ENCODE measurements around the gene UNC119B. TPM values are rescaled to one million over a fixed set of nuclear protein-coding genes. Genes with fewer than 3 reads are reported as not detected.

UNC119B gene
- total RNA-seq, 1 donor from 2014 or later, result 20.4 TPM

DNA sequence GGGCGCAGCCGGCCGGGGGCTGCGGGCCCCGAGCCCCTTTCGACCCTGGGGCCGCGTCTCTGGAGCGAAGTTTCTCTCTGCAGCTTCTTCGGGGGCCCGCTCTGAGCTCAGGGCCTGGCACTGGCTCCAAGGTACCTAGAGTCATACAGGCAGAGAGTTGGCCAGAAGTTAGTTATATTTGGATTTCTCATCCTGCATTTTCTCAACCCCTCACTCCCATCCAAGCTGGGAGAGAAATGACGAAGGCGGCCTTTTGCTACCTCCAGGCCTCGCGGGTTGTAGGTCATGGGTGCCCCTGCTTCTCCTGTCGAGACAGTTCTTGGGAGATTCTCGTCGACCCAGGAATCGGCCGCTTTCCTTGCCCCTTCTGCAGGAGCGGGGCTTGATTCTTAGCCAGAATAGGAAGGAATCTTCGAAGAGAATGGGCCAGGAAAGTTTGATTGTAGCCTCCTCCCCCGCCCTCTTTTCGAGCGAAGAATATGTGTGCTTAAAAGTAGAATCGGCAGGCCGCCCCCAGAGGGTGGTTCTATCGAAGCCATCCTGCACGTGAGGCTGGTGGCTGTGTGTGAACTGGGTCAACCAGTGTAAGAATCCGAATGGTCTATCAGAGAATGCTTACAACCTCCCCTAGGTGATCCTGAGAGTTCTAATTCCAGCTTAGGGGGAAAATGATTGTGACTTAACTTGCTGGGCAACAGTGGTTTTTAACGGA is 22.5 kb upstream of the UNC119B start:
- DNase-seq (ENCODE audit: low spot score), result no peak

DNA sequence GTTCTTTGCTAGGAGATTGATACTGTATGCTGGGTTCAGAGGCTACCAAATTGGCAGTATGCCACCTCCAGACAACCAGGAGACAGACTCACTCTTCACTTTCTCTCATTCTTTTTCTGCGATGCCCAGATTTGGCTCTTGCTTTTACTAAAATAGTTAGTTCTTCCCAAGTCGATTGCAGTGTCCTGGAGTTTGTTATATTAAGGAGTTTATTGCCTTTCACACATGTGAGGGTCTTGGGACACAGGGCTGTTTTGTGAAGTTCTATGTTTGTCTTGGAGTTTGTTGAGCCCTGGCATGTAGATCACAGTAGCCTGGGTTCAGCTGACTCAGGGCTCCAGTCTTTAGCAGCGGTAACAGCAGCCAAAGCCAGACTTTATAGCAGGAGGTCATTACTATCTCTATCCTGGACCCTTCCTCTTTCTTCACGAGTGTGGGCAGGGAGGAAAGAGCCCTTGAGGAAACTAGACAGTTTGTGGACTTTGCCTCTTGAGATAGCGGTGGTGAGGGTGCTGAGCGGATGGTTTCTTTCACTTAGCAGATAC is 21.7 kb upstream of the UNC119B start:
- DNase-seq (ENCODE audit: low spot score), result no peak

DNA sequence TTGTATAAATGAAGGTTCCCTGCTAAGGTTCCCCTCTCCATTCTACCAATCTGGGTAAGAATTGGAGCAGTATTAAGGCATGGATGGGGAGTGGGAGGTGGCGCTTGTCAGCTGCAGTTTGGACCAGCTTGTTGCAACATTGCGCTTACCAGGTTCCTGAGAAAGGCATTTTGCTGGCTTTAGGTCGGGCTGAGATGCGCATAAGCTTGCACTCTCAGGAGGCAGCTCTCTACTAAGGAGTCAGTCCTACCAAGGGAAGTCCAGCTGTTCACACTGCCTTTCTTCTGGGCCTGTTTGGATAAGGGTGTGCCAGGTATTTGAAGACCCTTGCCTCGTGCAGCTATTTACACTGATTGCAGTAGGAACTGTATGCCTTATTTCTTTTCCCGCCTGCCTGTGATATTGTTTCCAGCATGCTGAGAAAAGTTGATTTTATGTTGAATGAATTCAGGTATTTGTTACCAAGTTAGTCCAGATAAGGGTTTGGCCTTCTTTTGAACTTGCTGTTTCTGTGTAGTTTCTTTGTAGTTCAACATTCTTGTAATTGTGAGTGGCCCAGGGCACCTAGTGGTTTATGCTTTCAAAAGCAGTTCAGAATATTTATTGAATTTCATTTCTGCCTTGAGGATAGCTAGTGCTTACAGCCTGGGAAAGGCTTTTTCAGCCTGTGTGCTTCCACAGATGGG is 20.7 kb upstream of the UNC119B start:
- DNase-seq (ENCODE audit: low spot score), result no peak

DNA sequence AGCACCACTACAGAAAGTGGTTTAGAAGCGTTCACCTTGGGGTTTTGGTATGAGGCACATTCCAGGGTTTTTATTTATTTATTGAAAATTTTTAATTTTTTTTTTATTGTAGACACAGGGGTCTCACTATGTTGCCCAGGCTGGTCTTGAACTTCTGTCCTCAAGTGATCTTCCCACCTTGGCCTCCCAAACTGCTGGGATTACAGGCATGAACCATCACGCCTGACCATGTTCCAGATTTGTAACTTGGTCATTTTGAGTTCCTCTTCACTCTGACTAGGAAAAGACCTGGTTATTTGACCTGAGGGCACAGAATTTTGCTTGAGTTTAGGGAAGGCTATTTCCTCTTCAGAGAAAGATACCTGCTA is 20.2 kb upstream of the UNC119B start:
- DNase-seq (ENCODE audit: low spot score), result no peak

DNA sequence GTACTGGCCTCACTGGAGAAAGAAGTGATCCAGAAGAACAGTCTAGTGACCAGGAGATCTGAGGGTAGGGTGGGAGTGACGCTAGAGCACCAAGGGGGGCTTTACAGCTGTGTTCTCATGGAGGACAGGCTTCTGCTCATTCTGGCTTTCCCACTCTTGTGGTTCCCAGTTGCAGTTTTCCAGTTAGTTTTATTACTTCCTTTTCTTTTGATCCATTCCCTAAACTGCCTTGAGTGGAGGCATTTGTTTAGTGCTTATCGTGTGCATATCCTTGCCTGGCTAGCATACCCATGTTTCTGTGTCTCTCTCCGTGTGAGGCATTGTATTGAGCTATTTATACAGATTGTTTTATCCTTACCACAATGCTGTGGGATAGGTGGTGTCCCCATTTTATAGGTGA is 19.3 kb upstream of the UNC119B start:
- no peak for DNase-seq (ENCODE audit: low spot score)

DNA sequence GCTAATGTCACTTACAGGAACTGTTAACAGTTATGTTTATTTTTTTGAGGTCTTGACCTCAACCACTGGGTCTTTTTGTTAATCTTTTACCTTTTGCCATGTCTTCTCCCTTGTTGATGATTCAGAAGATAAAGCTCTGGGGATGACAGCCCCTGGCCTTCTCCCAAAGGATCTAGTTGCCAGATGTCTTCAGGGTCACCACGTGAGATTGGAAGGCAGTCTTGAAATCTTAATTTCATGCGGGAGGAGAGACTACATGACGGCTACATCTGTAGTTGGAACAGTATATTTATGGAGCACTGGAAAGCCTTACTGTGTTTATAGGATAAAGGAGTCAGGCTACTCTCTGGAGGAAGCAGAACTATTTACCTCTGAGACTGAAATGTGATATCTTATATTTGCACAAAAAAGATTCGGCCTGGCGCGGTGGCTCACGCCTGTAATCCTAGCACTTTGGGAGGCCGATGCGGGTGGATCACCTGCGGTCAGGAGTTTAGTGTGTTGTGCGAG is 17.7 kb upstream of the UNC119B start:
- no peak for DNase-seq (ENCODE audit: low spot score)

DNA sequence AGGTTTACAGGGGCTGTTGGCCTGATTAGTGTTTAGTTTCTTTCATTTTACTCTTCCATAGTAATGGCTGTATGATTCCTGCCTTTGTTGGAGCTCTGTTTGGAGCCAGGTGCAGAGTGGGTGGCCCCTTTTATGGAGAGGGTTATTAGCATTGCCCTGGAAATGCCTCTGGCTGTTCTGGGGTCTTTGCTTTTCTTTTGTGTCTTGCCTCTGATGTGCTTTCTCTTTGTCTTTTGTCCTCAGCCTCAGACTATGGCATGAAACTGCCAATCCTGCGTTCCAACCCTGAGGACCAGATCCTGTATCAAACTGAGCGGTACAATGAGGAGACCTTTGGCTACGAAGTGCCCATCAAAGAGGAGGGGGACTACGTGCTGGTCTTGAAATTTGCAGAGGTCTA is 16.4 kb upstream of the UNC119B start:
- DNase-seq (ENCODE audit: low spot score), result no peak

DNA sequence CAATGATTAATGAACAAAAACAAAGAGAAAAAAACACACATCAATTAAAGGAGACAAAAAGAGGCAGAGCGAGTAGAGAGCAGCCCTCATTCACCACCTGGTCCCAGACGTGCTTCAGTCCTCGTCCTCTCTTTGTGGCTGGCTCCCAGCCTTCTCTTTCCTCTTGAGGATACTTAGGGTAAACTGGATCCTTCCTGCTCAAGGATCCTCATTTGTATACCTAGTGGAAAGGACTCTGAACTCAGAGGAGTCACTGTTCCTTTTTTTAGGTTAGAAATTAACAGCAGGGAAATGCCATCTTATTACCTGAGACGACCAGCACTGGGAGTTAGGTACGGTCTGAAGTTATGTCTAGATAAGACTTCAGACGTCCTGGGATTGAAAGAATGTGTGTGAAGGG is 13.6 kb upstream of the UNC119B start:
- DNase-seq (ENCODE audit: low spot score), result no peak

DNA sequence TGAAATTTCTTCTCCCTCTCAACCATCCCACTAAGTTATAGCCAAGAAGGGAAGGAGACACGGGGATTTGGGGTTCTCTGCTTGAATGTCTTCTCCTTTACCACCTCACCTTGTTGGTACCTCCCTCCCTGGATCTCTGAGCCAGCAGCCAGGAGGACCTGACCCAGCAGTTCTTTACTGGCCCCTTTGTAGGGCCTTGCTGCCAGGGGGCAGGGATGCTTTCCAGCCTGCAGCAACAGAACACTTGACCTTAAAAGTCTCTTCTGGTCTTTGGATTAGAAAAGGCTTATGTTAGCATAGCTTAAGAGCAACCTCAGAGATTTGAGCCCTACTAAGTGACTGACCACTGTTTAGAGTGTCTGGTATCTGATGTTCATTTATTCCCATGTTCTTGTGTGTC is 12.9 kb upstream of the UNC119B start:
- DNase-seq (ENCODE audit: low spot score), result no peak

DNA sequence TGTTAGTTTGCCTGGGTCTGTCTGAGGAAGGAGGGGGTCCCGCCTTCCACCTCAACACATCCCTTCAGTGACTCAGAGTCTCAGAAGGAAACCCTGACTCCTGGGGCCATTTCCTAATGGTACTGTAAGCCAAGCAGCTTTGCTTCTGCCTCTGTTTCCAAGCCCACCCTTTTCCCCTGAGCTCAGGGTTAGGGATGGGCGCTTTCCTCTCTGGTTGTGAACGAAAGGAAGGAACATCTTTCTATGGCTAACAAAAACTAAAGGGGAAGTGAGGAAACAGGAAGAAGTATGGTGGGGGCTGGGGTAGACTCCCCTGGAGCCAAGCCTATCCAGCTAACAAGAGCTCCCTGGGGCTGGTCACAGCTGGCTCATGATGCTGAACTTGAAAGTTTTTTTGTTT is 11.6 kb upstream of the UNC119B start:
- no peak for DNase-seq (ENCODE audit: low spot score)

DNA sequence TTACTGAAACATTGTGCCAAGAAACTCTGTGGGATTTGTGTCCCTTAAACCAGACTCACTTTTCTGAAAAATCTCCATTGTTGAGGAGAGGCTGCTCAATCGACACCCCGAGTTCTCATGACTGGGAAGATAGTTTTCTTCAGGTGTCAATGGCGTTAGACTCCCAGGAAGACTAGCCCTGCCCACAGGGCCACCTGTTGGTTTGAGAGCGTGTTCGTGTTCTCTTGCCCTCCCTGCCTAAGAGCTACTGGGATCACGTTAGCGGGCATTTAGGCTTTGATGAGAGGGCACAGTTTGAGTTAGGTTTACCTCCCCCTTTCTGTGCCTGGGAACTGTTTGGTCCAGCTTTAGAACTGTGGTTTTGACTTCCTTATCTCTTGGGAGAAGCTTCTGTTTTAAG is 10.7 kb upstream of the UNC119B start:
- DNase-seq (ENCODE audit: low spot score), result no peak

DNA sequence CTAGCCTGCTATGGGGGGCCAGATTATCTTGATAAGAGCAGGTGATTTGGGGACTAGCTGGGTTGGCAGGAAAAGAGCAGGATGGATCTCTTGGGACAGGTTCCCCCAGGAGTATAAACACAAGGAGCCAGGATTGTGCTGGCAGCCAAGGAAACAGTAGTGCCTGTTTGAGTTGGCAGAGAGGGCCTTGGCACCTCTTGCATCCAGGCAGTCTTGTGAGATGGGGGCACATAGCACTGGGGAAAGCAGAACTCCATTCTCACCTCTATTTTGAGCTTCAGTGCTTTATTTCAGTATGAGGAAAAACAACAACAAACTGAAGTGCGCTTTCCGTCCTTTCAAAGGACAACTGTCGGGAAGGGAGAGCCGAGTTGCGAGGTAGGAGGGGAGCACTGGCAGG is 9.4 kb upstream of the UNC119B start:
- no peak for DNase-seq (ENCODE audit: low spot score)

DNA sequence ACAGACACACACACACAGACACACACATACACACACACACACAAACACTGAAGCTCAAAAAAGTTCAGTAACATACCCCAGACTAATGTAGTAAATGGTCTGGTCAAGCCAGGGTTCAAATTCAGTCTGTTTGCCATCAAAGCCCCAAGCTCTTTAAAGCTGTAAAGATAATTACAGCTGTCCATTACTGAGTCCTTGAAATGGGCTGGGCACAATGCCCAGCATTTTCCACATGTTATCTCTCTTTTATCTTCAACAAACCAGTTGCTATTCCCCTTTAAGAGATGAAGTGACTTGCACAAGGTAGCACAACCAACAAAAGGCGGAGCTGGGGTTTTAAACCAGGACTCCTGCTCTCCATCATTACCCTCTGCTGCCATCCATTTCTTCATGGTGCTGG is 7.6 kb upstream of the UNC119B start:
- no peak for DNase-seq (ENCODE audit: low spot score)

DNA sequence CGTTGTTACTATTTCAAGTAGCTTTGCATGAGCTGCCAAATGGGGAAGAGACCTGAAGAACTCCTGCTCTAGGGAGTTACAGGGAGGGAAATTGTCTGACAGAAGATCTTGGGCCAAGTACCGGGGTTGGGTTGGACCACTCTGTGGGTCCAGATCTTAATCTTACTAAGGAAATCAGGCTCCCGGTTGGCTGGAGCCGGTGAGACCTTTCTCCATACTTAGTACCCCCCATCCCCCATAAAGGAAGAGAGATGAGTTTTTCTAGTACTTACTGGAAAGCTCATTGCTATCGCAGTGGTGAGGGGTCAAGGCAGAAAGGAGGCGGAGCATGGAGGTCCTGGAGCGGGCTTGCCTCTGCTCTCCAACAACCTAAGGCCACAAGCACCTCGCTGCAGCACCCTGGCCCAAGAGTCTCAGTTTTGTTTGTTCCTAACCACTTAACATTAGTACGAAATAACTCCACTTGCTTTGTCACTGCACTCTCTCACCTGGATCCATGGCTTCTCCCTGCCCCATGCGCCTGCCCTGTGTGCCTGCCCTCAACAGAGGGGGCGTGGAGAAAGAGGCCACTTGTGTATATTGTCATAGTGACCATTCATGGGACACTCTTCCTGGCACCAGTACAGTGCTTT is 6.8 kb upstream of the UNC119B start:
- DNase-seq (ENCODE audit: low spot score), result no peak

DNA sequence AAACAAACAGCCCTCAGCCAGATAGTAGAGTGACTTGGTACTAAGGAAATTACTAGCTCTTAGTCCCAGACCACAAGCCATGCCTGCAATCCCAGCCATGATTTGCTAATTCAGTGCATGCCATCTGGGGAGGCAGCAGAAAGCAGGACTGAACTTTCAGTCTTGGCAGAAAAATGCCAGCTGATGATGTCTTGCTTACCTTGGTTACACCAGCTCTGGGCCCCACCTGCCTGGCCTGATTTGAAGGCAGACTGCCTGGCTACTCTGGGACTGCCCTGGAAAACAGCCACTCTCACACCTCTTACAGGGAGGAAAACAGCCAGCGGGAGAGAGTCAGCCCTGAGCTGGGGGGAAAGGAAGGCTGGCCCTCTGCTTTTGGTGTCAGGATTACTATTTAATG is 4.6 kb upstream of the UNC119B start:
- DNase-seq (ENCODE audit: low spot score), result no peak

DNA sequence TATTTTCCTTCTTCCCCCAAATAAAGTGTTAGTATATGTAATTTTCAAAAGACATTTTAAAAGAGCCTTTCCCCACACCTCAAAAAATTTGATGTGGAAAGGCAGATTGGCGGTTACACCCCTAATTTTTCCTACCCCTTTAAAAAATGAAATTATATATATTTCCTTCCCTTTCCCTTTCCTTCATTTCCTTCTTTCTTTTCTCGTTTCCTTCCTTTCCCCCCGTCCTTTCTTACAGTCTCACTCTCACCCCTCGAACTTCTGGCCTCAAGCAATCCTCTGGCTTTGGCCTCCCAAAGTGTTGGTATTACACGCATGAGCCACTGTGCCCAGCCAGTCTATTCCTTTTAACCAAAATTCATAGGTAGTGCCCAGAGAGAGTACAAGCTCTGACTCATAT is 4.2 kb upstream of the UNC119B start:
- DNase-seq (ENCODE audit: low spot score), result no peak

DNA sequence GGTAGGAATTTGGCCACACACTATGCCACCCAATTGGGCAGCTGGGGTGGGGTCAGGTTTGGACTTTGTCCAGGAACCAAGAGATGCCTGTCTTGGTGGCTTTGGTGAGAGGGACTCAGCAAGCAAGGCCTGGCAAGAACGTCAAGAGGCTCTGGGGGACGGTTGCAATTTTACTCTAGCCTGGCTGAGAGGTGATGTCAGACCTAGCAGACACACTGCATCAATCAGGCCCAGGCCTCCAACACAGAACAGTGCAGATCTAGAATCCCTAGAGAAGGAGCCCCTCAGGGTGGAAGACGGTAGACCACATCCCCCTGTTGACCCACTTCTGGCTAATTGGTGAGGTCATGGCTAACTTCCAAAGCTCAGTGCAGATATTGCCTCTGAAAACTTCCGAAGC is 1.6 kb upstream of the UNC119B start:
- no peak for DNase-seq (ENCODE audit: low spot score)

DNA sequence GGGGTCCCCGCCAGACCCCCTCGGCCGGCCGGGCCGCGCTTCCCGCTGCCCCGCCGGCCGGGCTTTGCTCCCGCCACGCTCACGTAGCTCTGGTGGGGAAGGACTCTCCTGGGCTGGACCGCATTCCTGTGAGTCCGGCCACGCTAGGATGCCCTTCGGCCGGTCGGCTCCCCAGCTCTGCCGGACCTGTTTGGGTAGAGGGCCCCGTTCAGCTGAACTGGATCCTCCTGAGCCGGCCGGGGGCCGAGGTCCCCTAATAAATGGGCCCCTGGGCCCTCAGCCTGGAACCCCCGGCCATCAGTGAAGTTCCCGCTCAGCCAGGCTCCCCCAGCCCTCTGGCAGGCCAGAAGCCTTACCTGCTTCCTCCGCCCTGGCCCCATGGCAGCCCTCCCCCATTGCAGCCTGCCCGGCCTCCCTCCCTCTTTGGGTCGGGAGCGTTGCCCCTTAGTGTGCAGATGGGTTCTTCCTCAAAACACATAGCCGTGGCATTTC is 593 bp downstream of the UNC119B start:
- no peak for DNase-seq (ENCODE audit: low spot score)

DNA sequence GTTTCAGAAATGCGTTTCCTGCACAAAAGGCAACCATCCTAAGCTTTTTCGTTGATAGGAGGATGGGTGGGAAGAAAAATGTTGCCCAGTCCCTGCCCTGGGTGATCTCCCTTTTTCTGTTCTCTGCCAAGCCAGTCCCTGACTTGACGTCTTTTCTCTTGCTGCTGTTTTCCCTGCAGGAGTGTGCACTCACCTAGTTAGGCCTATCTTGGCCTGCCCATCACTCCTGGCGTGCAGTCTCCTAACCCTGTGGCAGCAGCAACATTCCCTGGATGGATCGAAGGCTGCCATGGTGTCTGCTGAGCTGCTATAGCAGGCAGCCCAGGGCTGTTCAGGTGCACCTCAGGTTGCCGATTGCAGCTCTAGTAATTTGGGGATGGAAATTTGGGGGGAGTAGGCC is 1.2 kb downstream of the UNC119B start:
- DNase-seq (ENCODE audit: low spot score), result no peak

DNA sequence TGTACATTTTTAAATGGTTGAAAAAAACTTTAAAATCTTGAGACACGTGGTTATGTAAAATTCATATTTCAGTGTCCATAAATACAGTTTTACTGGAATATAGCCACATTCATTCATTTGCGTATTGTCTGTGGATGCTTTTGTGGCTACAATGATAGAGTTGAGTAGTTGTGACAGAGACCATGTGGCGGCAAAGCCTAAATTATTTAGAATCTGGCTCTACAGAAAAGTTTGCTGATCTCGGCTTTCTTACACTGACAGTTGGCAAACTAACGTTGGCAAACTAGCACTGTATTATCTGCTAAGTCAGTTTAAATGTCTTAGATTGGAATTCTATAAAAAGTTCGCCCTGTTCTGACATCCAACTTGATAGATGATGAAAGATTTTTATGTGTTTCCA is 2.4 kb downstream of the UNC119B start:
- no peak for DNase-seq (ENCODE audit: low spot score)

DNA sequence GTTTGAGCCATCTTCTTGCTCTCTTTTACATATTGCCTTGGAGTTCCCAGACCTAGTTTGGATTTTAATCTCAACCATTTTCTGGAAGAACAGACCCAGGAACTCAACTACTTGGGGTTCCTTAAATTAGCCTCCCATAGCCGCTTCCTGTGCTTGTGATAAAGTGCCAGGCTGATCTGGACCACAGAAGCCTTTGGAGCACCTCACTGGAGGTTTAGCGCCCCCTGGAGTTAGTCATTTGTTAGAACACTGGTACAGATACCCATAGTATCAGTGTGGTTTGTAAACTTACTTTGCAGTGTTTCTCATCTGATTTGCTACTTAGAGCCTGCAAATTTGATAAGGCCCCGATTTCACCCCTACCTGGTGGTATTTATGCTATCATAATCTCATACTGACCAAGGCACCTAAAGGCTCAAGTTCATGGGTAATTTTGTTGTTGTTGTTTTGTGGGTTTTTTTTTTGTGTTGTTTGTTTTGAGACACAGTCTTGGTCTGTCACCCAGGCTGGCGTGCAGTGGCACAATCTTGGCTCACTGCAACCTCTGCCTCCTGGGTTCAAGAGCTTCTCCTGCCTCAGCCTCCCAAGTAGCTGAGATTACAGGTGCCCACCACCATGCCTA is 3.7 kb downstream of the UNC119B start:
- no peak for DNase-seq (ENCODE audit: low spot score)

DNA sequence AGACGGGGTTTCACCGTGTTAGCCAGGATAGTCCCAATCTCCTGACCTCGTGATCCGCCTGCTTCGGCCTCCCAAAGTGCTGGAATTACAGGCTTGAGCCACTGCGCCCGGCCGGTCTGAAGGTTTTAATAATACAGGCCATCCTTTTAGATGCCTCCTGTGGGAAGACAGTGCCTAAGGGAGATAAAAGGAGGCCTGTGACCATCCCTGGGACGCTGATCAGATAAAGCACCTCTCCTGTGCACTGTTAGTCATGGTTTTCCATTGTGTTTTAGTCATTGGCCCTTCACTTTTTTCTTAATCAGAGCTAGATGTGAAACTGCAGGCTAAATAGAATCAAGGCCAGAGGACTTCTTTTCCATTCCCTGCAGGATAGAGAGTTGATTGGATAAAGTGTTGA is 7.8 kb downstream of the UNC119B start:
- DNase-seq (ENCODE audit: low spot score), result no peak

Measured in mesenteric fat pad (tissue), 1 donor.